Tibial artery (tissue), 4 donors: ENCODE measurements around the gene TMEM138.

ENCODE experiments used
- DNase-seq, 2 donors: peaks; one replicate each; pipeline ENCODE4 v3.0.0-alpha.2; 2019
- H3K27ac ChIP-seq, 2 donors: fragments of 200-600 bp; sonication (generic) in 1 of 2; 1 replicate in 1 of 2; 2 replicates in 1 of 2; pipeline ENCODE4 v1.5.1; 2018 to 2019; ENCODE audit warnings: mild to moderate bottlenecking in 1 of 2
- H3K27me3 ChIP-seq, 2 donors: fragments of 200-600 bp; sonication (generic) in 1 of 2; one replicate each; pipeline versions ENCODE4 v1.5.1 to v1.6.0; 2016 to 2019
- H3K36me3 ChIP-seq, 3 donors: fragments of 200-600 bp; sonication (generic) in 2 of 3; one replicate each; pipeline ENCODE4 v1.5.1; 2016 to 2019; ENCODE audit warnings: mild to moderate bottlenecking in 2 of 3
- H3K4me1 ChIP-seq, 4 donors: fragments of 200-600 bp; sonication (generic) in 2 of 4; 1 replicate in 3 of 4; 2 replicates in 1 of 4; pipeline ENCODE4 v1.5.1; 2016 to 2019
- H3K4me3 ChIP-seq, 2 donors: fragments of 200-600 bp; sonication (generic) in 1 of 2; 1 replicate in 1 of 2; 2 replicates in 1 of 2; pipeline ENCODE4 v1.5.1; 2018 to 2019; ENCODE audit warnings: mild to moderate bottlenecking in 2 of 2
- H3K9me3 ChIP-seq, 3 donors: fragments of 200-600 bp; sonication (generic) in 1 of 3; one replicate each; pipeline ENCODE4 v1.5.1; 2016 to 2019
- intact Hi-C: fragments of 100-400 bp; cut with DNase I; formaldehyde crosslinking; loops from one replicate; pipeline ENCODE4 v1.15.0; 2023; ENCODE audit warnings: low total_unique reads
- TF ChIP-seq, protein P1 (sequence below), 2 experiments: fragments of 200-600 bp in 1 of 2; fragments of 450-650 bp in 1 of 2; IDR thresholded peaks; one replicate each; pipeline ENCODE4 v1.5.1; 2017 to 2019; ENCODE audit warnings: antibody characterized with exemption in 2 of 2, mild to moderate bottlenecking in 1 of 2, moderate library complexity in 1 of 2

TMEM138 gene

DNA sequence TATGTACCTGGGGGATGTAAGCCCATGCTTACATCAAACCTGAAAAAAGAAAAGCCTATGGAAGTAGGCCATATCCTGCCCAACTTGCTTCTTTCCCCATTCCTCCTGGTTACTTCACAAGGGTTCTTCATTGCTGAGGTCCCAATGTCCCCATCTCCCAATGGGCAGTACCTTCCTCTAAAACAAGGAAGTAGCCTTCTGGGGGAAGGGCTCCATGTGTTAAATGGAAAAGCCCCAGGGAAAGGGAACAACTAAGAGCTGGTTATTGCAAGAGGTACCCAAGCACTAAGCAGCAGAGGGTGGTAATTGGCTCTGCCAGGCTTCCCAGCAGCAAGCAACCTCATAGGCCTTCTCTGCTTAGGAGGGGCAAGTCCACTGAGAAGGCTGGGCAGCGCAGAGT, 41.5 kb downstream of the TMEM138 start:
- H3K36me3 ChIP-seq = peaks cover 64 to 81% (median 65%) of the 10 kb centered on the region in 3 donors
- H3K27me3 ChIP-seq = no peaks in the 10 kb centered on the region
- H3K4me1 ChIP-seq = no peaks in the 10 kb centered on the region
- no peak overlapping the region for H3K4me3 ChIP-seq
- TF ChIP-seq, protein P1, sequence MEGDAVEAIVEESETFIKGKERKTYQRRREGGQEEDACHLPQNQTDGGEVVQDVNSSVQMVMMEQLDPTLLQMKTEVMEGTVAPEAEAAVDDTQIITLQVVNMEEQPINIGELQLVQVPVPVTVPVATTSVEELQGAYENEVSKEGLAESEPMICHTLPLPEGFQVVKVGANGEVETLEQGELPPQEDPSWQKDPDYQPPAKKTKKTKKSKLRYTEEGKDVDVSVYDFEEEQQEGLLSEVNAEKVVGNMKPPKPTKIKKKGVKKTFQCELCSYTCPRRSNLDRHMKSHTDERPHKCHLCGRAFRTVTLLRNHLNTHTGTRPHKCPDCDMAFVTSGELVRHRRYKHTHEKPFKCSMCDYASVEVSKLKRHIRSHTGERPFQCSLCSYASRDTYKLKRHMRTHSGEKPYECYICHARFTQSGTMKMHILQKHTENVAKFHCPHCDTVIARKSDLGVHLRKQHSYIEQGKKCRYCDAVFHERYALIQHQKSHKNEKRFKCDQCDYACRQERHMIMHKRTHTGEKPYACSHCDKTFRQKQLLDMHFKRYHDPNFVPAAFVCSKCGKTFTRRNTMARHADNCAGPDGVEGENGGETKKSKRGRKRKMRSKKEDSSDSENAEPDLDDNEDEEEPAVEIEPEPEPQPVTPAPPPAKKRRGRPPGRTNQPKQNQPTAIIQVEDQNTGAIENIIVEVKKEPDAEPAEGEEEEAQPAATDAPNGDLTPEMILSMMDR (IDR thresholded peaks at IDR 0.05) = no peak
- H3K27ac ChIP-seq = no peak overlapping the region
- no peak for DNase-seq
- intact Hi-C loops = no loop called here
- no peaks in the 10 kb centered on the region for H3K9me3 ChIP-seq

DNA sequence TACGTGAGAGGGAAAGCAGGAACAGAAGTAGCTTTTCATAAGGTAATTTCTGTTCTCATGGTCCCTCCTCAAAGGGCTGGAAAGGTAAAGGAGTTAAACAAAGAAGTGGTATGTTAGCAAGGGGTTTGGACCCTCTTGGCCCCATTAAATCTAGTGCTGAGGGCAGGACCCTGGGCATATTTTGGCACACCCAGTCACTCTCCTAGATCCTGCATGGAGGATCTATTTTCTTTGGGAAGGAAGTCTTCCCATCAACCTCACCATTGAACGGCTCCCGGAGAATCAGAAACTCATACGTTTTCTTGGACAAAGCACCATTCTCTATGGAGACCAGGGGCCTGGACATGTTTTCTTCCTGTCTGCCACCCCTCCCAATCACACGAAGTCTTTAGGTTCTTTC, 41.9 kb downstream of the TMEM138 start:
- intact Hi-C loops = no loop called here
- Histone ChIP-seq H3K9me3 (no peaks in the 10 kb centered on the region), H3K36me3 (peaks cover 65 to 81% (median 65%) of the 10 kb centered on the region in 3 donors), H3K4me3 (no peak overlapping the region), H3K27me3 (no peaks in the 10 kb centered on the region), H3K4me1 (no peaks in the 10 kb centered on the region), H3K27ac (no peak overlapping the region)
- TF ChIP-seq, protein P1 (IDR thresholded peaks at IDR 0.05) = no peak
- DNase-seq = no peak

DNA sequence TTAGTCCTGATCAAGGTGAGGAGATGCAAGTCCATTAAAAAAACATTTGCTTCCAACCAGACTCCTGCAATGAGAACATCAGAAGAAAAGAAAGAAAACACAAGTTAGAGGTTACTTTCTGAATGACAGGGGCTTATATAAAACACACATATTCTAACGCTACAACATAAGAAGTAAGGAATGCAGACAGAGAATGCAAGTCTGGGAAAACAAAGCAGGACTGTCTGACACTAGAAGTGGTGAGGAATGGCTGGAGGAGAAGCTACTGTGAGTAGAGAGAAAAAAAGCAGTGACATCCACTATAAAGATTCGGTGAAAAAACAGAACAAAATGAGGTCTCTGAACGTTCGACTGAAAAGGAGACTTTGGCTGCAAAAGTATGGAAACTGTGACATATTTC, 42.5 kb downstream of the TMEM138 start:
- H3K27ac ChIP-seq = no peak overlapping the region
- H3K4me3 ChIP-seq = no peak overlapping the region
- H3K9me3 ChIP-seq = no peaks in the 10 kb centered on the region
- DNase-seq = no peak
- H3K27me3 ChIP-seq = no peaks in the 10 kb centered on the region
- H3K36me3 ChIP-seq = peaks cover 69 to 85% (median 70%) of the 10 kb centered on the region in 3 donors
- TF ChIP-seq, protein P1 (IDR thresholded peaks at IDR 0.05) = no peak
- no peaks in the 10 kb centered on the region for H3K4me1 ChIP-seq
- intact Hi-C loops = no loop called here

DNA sequence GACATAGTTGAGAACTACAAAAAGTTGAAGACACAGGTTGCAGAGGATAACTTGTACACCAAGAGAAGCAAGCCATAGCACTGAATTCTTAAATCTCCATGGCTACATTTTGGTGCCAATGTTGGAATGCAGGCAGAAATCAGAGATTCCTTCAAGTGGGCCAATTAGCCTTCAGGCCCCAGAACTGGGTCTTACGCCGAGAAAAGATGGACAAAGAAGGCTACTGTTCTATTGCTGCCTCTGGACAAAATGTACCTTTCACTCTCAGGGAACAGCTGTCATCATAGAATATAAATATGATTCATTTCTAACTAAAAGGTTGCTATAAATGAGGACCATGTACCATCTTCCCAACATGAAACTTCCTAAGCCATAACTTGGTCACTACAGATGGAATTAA, 43.9 kb downstream of the TMEM138 start:
- H3K9me3 ChIP-seq = no peaks in the 10 kb centered on the region
- H3K27me3 ChIP-seq = no peaks in the 10 kb centered on the region
- intact Hi-C loops = no loop called here
- no peak overlapping the region for H3K27ac ChIP-seq
- TF ChIP-seq, protein P1 (IDR thresholded peaks at IDR 0.05) = no peak
- no peaks in the 10 kb centered on the region for H3K4me1 ChIP-seq
- peaks cover 83 to 95% (median 84%) of the 10 kb centered on the region in 3 donors for H3K36me3 ChIP-seq
- DNase-seq = no peak
- H3K4me3 ChIP-seq = no peak overlapping the region

DNA sequence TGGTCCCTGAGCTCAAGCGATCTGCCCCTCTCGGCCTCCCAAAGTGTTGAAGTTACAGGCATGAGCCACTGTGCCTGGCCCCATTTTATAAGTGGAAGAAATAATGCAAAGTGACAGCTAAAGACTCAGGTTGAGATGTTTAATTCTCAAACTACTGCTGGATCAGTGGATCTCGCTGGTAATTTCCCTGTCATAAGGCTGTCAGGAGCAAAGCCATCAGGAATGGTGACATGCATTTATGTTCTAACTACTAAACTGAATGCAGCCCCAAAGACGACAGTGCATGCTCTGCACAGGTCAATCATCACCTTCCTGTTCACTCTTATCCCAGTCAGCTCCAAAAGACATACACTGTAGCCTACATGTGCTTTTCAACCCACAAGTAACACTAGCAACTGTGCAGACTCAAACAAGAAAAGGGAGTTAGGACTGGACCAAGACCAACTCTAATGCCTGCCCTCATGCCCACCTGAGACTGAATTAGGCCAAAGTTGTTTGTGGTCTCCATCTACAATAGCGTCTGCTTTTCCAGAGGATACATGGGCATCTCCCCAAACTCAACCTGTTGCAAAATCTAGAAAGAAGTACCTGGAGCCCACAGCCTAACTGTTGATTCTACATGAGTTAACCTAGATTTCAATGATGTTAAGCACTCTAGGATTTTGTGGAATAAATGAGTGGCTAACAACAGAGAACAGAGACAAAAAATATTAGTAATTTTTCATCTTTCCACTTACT, 45.0 kb downstream of the TMEM138 start:
- H3K27me3 ChIP-seq = no peaks in the 10 kb centered on the region
- intact Hi-C loops = no loop called here
- no peaks in the 10 kb centered on the region for H3K9me3 ChIP-seq
- H3K4me1 ChIP-seq = no peaks in the 10 kb centered on the region
- H3K4me3 ChIP-seq = no peak overlapping the region
- no peak overlapping the region for H3K27ac ChIP-seq
- TF ChIP-seq, protein P1 (IDR thresholded peaks at IDR 0.05) = no peak
- DNase-seq = no peak
- peaks cover 94 to 100% (median 95%) of the 10 kb centered on the region in 3 donors for H3K36me3 ChIP-seq
